Stimulated activated naive CD4-positive, alpha-beta T cell (primary cell): ENCODE results near the gene CACNA1B.
"Not testable (repeated sequence)": the region's sequence is repeated elsewhere in the genome, so short reads cannot be mapped to it uniquely, and the experiment has no call there.

Experiments
- DNase-seq, 6 experiments: peaks; one replicate each; lab custom pipeline; 2025; lab: John Stamatoyannopoulos, UW

The CACNA1B gene

GRCh38 chr9:137877506-137878122 is at the start of gene CACNA1B:
TSS of gene CACNA1B (plus strand) at chr9:137877782. CDS start at chr9:137877934, 152 bp downstream.
- not testable (repeated sequence) for DNase-seq

DNA sequence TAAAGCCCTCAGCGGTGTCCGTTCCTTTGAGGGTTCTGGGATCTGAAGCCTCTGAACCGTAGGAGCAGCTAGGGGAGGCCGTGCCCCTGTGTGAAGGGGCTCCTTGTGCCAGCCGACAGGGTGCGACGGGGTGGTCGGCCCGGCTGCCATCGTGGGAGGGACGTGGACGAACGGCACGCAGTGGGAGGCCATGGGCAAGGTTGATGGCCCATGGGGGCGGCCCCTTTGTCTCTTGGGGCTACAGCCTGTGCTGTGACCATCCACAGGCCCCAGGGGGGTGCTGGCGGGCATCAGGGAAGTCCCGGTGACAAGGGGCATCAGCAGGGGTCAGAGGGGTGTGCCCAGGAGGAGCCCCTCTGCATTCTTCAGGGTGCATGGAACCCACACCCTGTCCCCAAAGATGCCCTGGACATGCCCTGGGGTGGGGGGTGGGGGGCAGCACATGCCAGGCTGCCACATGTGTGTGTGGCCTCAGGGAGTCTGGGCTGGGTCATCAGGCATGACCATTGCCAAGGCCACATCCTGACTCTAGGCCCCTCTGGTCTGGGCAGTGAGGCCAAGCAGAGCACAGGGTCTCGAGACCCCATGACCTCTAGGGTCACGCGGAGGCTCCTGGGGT is 49.6 kb upstream of the CACNA1B start:
- DNase-seq, result no peak

DNA sequence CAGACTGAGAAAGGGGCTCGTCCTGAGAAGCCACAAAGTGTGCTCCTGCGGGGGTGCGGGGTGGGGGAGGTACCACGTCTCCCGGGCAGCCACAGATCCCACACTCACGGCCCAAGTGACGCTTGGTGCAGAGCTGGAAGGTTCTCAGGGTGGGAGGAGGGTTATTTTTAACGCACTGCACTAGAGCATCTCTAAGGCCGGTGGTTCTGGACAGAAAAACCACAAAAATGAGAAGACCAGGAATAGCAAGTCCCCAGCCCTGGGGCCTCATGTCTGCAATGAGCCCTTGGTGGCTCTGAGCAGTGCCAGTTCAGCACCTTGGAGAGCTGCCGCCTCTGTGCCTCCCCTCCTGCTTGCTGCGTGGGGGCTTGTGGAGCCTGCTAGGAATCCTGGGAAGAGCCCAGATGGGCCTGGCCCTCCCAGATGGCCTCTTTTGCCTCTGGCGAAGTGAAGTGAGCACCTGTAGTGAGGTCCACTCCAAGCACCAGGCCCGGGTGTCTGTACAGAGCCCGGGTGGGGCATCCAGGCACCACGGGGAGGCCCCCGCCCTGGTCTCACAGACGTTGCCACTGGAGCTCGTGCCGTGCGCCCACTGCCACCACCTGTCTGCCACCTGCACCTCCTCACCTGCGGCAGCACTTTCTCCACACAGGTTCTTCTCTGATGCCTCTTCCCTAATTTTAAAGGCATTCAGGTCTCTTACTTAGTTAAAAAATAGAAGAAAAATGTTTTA is 48.9 kb upstream of the CACNA1B start:
- no peak for DNase-seq

DNA sequence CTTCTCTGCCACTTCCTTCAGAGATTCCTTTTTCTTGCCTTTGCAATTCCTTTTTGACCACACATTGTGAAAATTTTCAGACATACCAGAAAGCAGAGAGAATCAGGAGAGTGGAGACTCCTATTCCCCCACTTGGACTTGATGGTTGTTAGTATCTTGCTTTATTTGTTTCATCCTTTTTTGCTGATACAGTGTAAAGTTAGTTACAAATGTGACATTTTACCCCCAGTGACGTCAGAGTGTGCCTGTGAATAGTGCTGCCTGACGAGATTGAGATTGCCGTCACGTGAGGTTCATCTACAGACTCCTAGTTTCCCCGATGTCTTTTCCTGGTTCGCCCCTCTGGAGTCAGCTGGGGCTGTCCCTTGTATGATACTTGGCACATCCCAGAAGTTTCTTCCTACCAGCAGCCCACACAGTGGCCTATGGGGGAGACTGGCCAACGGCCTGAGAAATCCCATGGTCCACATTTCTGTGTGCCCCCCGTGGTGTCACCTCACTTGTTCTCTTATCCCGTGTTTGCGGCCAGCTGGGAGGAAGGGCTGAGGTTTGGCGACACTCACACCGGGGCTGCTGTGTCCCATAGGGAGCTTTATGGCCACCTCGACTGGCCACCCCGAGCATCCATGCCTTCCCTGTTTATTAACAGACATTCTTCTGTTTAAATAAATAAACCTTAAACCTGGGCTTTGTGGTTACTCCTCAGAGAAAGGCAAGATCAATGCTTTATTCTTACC is 48.2 kb upstream of the CACNA1B start:
- DNase-seq, result no peak

- no peak for DNase-seq
Observed at GRCh38 chr9:137832191-137832700, 45.3 kb upstream of the CACNA1B start.

DNA sequence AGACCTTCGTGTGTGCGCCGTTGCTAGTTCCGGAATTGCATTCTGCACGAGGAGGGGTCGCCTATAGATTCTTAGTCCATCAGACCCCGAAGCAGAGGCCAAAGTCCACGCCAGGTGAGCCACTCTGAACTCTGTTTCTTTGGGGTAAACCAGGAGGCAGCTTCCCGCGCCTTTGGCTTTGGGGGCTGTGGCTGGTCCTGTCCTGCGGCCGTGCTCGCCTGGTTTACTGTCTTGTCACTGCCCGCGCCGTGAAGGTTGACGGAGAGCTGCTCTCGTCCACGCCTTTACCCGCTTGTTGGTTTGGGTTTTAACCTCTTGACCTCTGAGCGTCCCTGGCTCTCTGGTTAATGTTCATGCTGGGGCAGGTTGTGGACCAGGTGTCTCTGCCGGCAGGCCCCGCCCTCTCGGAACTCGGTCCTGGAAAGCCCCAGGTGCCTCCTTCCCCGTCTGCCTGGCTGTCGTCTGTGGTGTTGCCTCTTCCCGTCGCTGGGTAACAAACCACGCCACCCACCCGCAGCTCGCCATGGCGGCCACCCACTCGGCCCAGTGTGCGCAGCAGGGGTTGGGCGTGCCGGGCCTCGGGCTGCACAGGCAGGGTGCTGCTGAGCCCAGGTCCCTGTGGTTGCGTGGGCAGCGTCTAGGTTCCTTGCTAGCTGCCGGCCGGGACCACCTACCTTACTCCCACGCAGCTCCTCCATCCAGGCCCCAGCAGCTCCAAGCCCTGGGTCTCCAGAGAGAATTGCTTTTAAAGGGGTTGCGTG is 44.6 kb upstream of the CACNA1B start:
- DNase-seq, result no peak

GRCh38 chr9:137833721-137834613 is 43.6 kb upstream of the CACNA1B start:
- DNase-seq, result no peak

DNA sequence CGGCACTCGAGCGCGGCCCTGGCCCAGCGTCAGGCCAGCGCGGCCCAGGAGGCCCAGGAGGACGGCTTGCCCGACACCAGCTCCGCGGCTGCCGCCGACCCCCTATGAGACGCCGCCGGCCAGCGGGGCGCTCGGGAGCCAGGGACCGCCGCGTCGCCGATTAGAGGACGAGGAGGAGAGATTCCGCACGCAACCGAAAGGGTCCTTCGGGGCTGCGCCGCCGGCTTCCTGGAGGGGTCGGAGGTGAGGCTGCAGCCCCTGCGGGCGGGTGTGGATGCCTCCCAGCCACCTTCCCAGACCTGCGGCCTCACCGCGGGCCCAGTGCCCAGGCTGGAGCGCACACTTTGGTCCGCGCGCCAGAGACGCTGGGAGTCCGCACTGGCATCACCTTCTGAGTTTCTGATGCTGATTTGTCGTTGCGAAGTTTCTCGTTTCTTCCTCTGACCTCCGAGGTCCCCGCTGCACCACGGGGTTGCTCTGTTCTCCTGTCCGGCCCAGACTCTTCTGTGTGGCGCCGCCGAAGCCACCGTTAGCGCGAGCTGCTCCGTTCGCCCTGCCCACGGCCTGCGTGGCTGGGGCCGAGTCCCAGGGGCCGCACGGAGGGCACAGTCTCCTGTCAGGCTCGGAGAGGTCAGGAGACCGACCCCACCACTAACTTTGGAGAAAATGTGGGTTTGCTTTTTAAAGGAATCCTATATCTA is 42.6 kb upstream of the CACNA1B start:
- DNase-seq, result no peak

DNA sequence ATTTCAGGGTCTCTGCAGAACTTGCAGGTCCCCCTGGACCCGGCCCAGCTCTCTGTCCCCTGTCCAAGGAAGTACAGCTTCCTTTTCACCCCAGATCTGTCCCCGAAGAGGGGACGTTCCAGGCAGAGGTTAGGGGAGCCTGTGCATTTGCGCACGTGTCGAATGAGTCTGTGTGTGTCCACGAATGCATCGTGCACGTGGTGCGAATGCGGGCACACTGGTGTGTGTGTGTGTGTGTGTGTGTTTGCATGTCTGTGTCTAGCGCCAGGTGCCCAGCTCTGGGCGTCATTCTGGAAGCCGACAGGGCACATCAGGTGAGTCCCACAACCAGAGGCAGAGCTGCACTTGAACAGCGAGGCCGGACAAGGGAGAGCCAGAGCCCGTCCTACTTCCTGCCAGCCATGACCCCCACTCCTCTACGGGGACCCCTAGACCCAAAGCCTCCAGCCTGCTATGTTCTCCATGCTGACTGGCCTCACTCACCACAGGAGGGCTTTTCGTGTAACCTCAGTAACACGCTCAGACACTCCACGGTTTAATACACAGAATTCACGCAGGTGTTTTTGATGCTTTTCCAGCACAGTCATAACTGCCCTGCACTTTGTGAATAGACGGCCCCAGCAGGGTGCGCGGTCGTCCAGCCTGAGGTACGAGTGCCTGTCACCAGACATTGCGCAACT is 41.3 kb upstream of the CACNA1B start:
- no peak for DNase-seq

DNA sequence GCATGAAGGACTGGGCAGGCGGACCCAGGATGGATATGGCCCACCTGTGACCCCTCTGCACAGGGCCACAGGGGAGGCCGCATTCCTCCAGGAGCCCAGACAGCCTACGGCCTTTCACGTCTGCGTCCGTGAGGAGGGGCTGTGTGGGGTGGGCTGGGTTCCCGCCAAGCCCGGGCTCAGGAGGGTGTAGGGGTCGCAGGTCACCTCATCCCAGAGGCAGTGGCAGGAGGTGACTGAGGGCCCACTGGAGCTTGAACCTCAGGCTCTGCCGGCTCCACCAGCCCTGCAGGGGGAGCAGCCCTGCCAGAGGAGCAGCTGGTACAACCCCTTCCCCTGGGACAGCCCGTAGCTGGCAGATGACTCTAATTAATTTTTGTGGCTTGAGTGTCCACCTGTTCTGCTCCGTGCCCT is 40.7 kb upstream of the CACNA1B start:
- DNase-seq, result no peak

- no peak for DNase-seq
Observed at GRCh38 chr9:137837345-137838278, 40.0 kb upstream of the CACNA1B start.

GRCh38 chr9:137838576-137838975 is 39.0 kb upstream of the CACNA1B start:
- no peak for DNase-seq

GRCh38 chr9:137843355-137843754 is 34.2 kb upstream of the CACNA1B start:
- DNase-seq, result no peak

GRCh38 chr9:137851516-137852267 is 25.9 kb upstream of the CACNA1B start:
- DNase-seq, result no peak

DNA sequence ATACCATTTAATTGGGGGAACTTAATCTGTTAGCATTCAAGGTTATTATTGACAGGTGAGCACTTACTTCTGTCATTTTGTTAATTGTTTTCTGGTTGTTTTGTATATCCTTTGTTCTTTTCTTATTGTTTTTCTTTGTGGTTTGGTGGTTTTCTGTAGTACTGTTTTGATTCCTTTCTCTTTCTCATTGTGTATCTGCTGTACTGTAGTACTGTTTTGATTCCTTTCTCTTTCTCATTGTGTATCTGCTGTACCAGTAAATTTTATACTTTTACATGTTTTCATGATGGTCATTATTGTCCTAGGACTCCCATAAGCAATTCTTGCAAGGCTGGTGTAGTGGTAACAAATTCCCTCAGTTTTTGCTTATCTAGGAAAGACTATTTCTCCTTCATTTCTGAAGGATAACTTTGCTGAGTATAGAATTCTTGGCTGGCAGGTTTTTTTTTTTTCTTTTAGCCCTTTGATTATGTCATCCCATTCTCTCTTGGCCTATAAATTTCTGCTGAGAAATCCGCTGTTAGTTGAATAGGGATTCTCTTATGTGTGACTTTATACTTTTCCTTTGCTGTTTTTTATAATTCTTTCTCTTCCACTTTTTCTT is 24.1 kb upstream of the CACNA1B start:
- no peak for DNase-seq

DNA sequence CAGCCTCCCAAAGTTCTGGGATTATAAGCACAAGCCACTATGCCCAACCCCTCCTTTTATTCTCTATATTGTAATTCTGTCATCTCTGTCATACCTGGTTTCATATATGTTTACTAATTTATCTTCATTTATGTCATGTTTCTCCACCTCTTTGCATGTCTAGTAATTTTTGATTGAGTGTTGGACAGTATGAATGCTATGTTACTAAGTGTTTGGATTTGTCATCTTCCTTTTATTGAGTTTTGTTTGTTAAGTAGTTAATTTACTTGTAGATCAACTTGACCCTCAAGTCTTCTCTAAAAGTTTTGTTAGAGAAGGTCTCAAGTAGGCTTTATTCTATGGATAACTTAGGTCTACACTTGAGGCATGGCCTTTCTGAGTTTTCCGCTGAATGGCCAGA is 17.2 kb upstream of the CACNA1B start:
- no peak for DNase-seq

- no peak for DNase-seq
Observed at GRCh38 chr9:137865581-137866145, 11.9 kb upstream of the CACNA1B start.
